Measurements from ENCODE around the gene TRIM9. TPM values are rescaled to one million over a fixed set of nuclear protein-coding genes. Genes with fewer than 3 reads are reported as not detected.
A peak's percentile ranks its signal among the peaks of the same experiment; 100 is the strongest.

Gene TRIM9
- total RNA-seq (2014; rRNA removed; shearing (Covaris generic)), result 2.8 and 3.1 TPM in 2 replicates

DNA sequence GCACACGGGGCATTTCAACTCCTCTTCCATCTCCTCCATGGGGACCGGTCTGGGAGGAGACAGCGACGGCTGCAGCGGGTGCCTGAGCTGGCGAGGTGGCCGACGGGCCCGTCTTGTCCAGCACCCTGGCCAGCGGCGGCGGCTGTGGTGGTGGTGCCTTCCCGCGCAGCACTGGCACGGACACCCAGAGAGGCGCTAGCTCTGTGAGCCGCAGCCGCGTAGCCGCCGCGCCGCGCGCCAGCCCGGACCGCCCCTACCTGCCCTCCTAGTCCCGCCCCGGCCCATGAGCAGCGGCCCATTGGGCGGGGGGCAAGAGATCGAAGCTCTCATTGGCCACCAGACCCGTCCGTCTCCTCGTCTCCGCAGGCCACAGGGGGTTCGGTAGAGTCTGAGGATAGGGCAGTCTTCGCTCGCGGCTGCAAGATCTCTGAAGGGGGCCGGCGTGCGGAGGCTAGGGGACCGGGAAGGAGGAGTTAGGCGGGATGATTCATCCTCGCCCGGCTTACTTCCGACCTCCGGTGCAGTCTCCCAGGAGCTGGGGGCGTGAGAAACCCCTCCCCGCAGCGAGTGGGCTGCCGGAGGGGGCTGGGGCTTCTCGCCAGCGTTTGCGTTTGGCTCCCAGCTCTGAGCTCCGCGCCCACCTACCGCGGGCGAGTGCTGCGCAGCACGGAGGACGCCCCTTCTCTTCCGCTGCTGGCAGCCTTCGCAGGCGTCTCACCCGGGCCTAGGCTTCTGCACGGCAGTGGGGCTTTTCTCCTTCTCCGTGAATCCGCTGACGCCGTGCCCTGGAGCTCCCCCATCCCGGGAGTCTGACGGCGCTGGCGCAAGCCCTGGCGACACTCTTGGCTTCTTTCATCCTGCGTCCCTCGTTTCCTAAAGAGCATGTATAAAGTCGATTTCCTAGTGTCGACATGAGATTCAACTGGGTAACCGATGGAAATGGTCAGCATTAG, at the start of gene TRIM9:
TSS of gene TRIM9 (minus strand) at position 205 of the 953 bp plus-strand sequence. CDS start at position 39, 166 bp downstream.
- peak; percentile 100 for DNase-seq (ENCODE audit: low read depth)

DNA sequence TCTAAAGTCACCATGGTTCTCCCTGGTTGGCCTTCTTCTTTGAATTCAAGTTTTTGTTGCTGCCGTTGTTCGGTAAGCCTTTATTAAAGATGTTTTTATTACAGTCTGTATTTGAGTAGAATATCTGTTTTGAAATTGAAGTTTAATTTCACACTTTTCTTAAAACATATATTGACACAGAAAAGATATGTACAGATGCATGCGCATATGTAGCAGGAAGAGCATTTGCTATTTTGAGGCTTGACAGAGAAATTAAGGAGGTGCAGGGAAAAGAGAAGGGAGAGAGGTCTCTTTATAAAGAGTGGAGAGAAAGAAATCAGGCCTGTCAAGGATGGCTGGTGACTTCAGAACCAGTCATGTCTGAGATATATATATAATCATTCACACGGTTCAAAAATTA, 46.0 kb upstream of the TRIM9 start:
- DNase-seq (ENCODE audit: low read depth), result no peak

GRCh38 chr14:51140338-51140737, 45.4 kb upstream of the TRIM9 start:
- no peak for DNase-seq (ENCODE audit: low read depth)

GRCh38 chr14:51139121-51139681, 44.3 kb upstream of the TRIM9 start:
- DNase-seq (ENCODE audit: low read depth), result no peak

GRCh38 chr14:51138404-51139103, 43.6 kb upstream of the TRIM9 start:
- no peak for DNase-seq (ENCODE audit: low read depth)

DNA sequence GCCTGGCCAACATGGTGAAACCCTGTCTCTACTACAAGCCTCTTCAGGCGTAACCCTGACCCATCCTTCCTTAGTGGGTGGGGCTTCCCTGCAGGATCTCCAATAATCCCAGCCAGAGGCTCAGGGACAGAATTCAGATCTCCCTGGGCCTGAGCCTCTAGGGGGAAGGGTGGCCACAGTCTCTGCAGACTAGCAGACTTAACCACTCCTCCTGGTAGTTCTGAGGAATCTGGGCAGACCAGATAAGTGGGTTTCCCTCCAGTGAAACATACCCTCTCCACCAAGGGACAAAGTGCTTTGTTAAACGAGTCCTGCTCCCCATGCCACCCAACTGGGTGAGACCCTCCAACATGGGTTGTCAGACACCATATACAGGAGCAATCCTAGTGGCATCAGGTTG, 36.6 kb upstream of the TRIM9 start:
- DNase-seq (ENCODE audit: low read depth), result no peak

- DNase-seq (ENCODE audit: low read depth), result no peak
These were observed 34.2 kb upstream of the TRIM9 start for GRCh38 chr14:51129130-51129529.

DNA sequence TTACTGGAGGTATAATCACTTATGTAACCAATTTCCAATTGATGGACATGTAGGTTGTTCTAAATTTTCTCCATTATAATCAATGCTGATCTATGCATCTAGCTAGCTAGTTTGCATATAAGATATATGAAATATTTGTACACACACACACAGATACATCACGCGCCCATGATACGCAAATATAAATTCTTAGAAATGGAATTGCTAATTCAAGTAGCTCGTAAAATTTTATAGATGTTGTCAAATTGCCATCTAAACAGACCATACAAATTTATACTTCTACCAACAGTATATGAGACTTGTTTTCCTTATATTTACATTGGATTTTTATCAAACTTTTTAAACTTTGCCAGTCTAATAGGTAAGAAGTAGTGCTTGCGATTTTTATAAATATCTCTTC, 29.1 kb upstream of the TRIM9 start:
- DNase-seq (ENCODE audit: low read depth), result no peak

DNA sequence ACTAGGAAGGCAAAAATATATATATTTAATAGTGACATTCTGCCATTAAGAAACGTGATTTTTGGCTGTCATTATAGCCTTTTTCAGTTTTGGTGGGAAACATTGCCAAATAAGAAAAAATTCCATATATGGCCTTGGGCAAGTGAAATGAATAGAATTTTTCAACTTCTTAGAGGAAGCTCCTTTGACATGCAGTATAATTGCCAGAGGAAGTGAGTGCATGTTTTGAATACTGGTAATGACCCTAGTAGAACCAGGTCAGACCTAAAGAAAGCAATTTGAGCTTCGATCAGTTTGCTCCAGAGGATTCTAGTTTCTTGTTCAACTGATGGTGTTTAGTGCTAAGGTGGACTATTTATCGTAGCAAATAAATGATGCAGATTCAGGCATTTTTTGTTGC, 26.2 kb upstream of the TRIM9 start:
- DNase-seq (ENCODE audit: low read depth), result no peak

- no peak for DNase-seq (ENCODE audit: low read depth)
These were observed 24.6 kb upstream of the TRIM9 start for GRCh38 chr14:51119411-51120051.

- DNase-seq (ENCODE audit: low read depth), result no peak
These were observed 24.1 kb upstream of the TRIM9 start for GRCh38 chr14:51118993-51119392.

- DNase-seq (ENCODE audit: low read depth), result no peak
These were observed 22.7 kb upstream of the TRIM9 start for GRCh38 chr14:51117593-51117992.

DNA sequence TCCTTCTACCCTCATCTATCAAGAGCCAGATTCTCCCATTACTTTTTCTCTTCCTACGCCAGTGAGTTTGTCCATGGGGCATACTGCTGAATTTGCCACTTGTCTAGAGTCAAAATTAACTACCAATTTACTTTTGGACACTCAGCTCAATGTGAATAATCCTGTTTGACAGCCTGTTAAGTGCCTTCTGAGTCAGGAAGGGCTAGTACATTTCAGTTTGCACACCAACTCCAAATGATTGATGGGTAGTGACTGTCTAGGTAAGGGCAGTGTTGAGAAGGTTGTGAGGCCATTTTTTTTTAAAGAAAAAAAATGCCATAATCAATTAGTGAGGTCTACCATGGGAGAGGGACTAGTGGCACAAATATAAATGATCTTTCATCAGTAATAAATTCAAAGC, 21.8 kb upstream of the TRIM9 start:
- DNase-seq (ENCODE audit: low read depth), result no peak

DNA sequence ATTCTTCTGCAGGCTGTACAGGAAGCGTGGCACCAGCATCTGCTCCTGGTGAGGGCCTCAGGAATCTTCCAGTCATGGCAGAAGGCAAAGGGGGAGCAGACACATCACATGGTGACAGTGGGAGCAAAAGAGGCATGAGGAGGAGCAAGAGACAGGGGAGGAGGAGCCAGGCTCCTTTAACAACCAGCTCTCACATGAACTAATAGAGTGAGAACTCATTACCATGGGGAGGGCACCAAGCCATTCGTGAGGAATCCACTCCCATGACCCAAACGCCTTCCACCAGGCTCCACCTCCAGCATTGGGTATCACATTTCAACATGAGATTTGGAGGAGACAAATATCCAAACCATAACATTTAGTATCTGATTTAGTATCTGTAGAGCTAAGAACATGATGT, 14.7 kb upstream of the TRIM9 start:
- no peak for DNase-seq (ENCODE audit: low read depth)

DNA sequence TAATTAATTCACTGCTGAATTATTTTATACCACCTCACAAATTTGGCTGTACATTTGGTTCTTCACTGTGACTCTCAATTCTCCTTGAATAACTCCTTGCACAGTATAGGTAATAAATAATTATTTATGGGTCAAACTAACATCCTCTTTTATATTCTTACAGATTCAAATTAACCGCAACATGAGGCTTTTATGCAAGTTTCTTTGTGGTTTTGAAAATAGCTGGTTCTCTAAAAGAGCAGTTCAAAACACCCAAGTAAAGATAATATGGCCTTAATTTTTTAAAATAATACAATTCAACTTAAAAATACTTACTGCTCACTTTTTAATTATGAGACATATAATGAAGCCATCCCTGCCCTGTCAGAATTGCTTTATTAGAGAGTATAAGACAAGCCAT, 12.9 kb upstream of the TRIM9 start:
- DNase-seq (ENCODE audit: low read depth), result no peak

- no peak for DNase-seq (ENCODE audit: low read depth)
These were observed 9.6 kb upstream of the TRIM9 start for GRCh38 chr14:51104467-51104866.

DNA sequence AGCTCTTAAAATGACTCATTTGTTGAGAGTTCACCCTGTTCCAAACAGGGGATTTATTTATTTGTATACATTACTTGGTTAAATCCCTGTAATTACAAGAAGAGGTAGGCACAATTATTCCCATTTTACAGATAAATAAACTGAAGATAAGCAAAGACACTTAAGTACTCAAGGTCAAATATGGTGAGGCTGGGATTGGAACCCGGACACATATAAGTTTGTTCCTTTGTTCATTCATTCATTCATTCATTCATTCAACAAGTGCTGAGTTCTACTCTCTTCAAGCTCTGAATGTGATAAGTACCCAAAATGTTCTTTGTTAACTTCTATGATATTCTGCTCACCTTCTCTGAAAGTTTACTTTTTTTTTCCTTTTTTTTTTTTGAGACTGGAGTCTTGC, 2.4 kb upstream of the TRIM9 start:
- no peak for DNase-seq (ENCODE audit: low read depth)

DNA sequence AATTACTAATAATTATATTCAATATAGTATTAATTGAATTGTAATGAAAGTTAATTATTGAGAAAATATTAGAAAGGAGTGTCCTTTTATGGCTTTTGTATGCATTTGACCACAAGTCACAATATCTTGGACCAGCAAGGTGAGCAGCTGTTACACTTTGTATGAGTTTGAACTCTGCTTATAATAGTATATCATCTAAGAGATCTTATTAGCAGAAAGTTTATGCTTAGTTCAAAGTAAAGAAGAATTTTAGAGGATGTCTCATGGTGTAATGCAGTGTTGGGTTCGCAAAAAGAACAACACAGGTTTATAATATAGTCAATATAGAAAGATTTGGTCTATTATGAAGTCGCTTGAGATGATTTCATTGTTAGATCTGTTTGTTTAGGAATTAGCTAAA, 2.0 kb upstream of the TRIM9 start:
- DNase-seq (ENCODE audit: low read depth), result no peak

GRCh38 chr14:51095854-51096823, 1.2 kb upstream of the TRIM9 start:
- DNase-seq (ENCODE audit: low read depth), result peak; percentile 71

DNA sequence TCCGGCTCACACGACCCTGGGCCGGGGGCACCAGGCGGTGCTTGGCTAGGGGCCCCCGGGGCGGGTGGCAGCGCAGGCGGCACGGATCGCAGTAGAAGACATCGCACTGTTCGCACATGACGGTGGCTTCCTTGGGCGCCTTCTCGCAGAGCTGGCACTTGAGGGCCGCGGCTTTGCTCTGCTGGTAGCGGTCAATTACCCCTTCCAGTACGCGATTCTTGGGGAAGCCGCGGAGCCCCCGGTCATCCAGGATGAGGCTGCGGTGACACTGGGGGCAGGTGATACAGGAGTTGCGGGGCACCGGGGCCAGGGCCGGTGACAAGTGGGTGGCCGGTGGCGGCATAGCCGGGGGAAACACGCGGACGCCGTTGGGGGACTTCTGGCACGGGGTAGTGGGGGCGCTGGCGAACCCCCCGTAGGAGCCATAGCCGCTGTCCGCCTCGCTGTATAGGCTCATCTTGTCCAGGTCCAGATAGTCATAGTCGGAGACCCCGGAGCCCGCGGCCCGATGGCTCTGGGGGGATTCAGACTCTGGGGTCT, 553 bp downstream of the TRIM9 start:
- peak; percentile 55 for DNase-seq (ENCODE audit: low read depth)

Measured in Daoy (cell line).